HG02885 (cell line): ENCODE results near the gene GHDC.

Experiments
- ATAC-seq: cut with Tn5 transposase; IDR thresholded peaks from one replicate; pipeline ENCODE4 v1.9.1; 2021; ENCODE audit warnings: mild to moderate bottlenecking; ENCODE audit not compliant: unreplicated experiment, poor library complexity

The GHDC gene

GRCh38 chr17:42184713-42185620 lies 9.3 kb downstream of the GHDC start, which contains the start of gene HCRT:
Gene HCRT, minus strand, starts transcription at chr17:42185452. Its CDS starts 87 bp downstream, at chr17:42185365.
- ATAC-seq: no peak

GRCh38 chr17:42183741-42184711 lies 10.3 kb downstream of the GHDC start:
- peak; percentile 73 for ATAC-seq

- ATAC-seq: no peak
Observed at GRCh38 chr17:42182927-42183734, 11.2 kb downstream of the GHDC start.

- ATAC-seq: no peak
Observed at GRCh38 chr17:42181851-42182207, 12.5 kb downstream of the GHDC start.

GRCh38 chr17:42180922-42181850 lies 13.1 kb downstream of the GHDC start, which contains the start of gene KCNH4:
Gene KCNH4, minus strand, starts transcription at chr17:42181142. Its CDS starts 197 bp downstream, at chr17:42180945.
- ATAC-seq: peak; percentile 38

GRCh38 chr17:42180411-42180921 lies 13.8 kb downstream of the GHDC start:
- no peak for ATAC-seq

GRCh38 chr17:42179911-42180410 lies 14.3 kb downstream of the GHDC start:
- ATAC-seq: no peak

GRCh38 chr17:42179335-42179734 lies 15.0 kb downstream of the GHDC start:
- no peak for ATAC-seq

GRCh38 chr17:42178817-42179216 lies 15.5 kb downstream of the GHDC start:
- ATAC-seq: no peak

- no peak for ATAC-seq
Observed at GRCh38 chr17:42177684-42178083, 16.6 kb downstream of the GHDC start.

- no peak for ATAC-seq
Observed at GRCh38 chr17:42174126-42174783, 20.0 kb downstream of the GHDC start.

- no peak for ATAC-seq
Observed at GRCh38 chr17:42171831-42172230, 22.5 kb downstream of the GHDC start.

GRCh38 chr17:42169351-42169750 lies 24.9 kb downstream of the GHDC start:
- ATAC-seq: no peak

- ATAC-seq: no peak
Observed at GRCh38 chr17:42167807-42168206, 26.5 kb downstream of the GHDC start.

- no peak for ATAC-seq
Observed at GRCh38 chr17:42166196-42166763, 28.0 kb downstream of the GHDC start.

- no peak for ATAC-seq
Observed at GRCh38 chr17:42165751-42166150, 28.5 kb downstream of the GHDC start.

- ATAC-seq: no peak
Observed at GRCh38 chr17:42163696-42164407, 30.4 kb downstream of the GHDC start.
